ENCODE data around the gene RILPL2.
"Not testable (repeated sequence)": the region's sequence is repeated elsewhere in the genome, so short reads cannot be mapped to it uniquely, and the experiment has no call there.

The RILPL2 gene

GRCh38 chr12:123384994-123385376 lies 51.5 kb downstream of the RILPL2 start:
- FAIRE-seq (no peak), DNase-seq (ENCODE audit: low spot score) (no peak)

- DNase-seq (ENCODE audit: low spot score) (no peak), FAIRE-seq (no peak)
These were observed 52.0 kb downstream of the RILPL2 start for GRCh38 chr12:123384318-123384993.

GRCh38 chr12:123382684-123383083 lies 53.8 kb downstream of the RILPL2 start:
- DNase-seq (ENCODE audit: low spot score) = no peak
- FAIRE-seq = no peak

- DNase-seq (ENCODE audit: low spot score) = no peak
- no peak for FAIRE-seq
These were observed 57.1 kb downstream of the RILPL2 start for GRCh38 chr12:123379391-123379790.

GRCh38 chr12:123372415-123372814 lies 64.1 kb downstream of the RILPL2 start:
- FAIRE-seq; DNase-seq (ENCODE audit: low spot score): not testable (repeated sequence)

GRCh38 chr12:123371667-123372368 lies 64.7 kb downstream of the RILPL2 start:
- not testable (repeated sequence) for FAIRE-seq; DNase-seq (ENCODE audit: low spot score)

- DNase-seq (ENCODE audit: low spot score) (no peak), FAIRE-seq (no peak)
These were observed 67.3 kb downstream of the RILPL2 start for GRCh38 chr12:123369229-123369628.

GRCh38 chr12:123368431-123368830 lies 68.1 kb downstream of the RILPL2 start:
- DNase-seq (ENCODE audit: low spot score); FAIRE-seq: not testable (repeated sequence)

GRCh38 chr12:123367511-123367910 lies 69.0 kb downstream of the RILPL2 start:
- no peak for DNase-seq (ENCODE audit: low spot score)
- FAIRE-seq = no peak

All from urothelium cell line (cell line).